GM18951 (cell line): ENCODE data around the gene PHACTR1.

ENCODE experiments used
- POLR2A ChIP-seq: IDR thresholded peaks from 4 replicates; pipeline ENCODE4 v1.6.1; 2011; ENCODE audit warnings: mild to moderate bottlenecking; ENCODE audit not compliant: insufficient read length, insufficient read depth; ENCODE audit errors: extremely low read depth
- in situ Hi-C: fragments of 300-500 bp; cut with MboI; formaldehyde crosslinking; loops from one replicate; pipeline ENCODE4 v1.12.0; 2022; ENCODE audit warnings: low sequenced_read_pairs, mixed read lengths, inconsistent platforms; ENCODE audit not compliant: unreplicated experiment

The PHACTR1 gene

DNA sequence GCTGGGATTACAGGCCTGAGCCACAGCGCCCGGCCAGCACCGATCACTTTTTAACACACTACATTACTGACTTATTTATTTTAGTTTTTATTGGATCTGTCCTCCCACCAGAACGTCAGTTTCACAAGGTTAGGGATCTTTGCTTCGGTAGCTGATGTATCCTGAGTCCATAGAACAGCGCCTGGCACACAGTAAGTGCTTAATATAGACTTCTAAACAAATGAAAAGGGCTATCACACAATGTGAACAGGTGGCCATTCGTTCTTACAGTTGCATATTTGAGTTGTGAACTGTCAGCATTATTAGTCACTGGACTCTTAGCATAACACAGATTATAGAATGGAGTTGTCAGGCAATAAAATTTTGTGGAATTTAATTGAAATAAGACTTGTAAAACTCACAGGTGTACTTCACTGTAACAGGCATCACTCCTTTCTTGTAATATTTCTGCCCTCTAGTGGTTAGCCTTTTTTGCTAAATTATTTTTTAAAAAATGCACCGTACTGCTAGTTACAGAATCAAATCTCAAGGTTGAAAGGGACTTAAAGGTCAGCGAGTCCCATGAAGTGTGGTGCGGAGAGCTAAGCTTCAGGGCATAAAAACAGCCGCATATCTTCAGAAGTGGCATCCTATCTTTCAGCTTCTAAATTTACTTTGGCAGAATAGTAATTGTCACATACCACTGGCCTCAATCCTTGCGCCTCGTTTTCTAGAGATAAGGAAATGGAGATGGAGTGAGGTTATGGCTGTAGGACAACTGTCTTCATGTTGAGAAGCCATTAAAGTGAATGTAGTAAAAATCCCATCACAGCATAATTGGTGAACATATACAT, 615.2 kb downstream of the PHACTR1 start:
- in situ Hi-C loops: loop anchor here (25.0 kb wide), 1 partner anchor 419 kb away; no protein-coding TSS in a partner anchor
- no peak for TF ChIP-seq POLR2A

DNA sequence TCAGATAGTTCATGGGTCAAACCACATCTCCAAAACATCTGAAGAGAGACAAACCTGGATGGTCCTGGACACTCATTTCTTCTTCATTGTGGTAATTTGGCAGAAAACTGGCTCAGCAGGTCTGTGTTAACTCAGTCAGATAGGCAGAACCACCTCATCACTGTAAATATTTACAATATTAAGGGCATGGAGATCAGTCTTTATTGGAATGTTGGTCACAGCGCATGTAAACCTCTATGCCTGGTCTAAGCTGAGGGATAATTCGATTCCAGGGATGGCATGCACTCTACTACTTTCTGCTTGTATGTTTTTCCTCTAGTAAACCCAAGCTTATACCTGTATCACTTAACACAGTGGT, 615.8 kb downstream of the PHACTR1 start:
- TF ChIP-seq POLR2A: no peak

DNA sequence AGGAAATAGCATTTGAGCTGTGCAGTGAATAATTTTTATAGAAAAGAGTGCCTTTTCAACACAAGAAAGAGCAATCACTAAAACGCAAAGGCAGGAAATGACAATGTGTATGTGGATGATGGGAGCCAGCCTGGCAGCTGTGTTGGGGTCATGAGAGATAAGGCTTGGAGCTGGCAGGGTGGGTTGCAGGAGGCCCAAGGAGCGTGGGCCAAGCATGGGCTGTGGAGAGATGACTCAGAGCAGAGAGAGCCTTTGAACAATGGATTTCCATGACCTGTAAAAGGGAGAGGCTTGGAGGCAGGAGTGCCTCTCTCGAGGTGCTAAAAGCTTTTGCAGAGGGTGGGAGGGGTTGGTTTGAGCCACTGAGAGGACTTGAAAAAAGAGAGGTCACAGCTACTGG, 618.4 kb downstream of the PHACTR1 start:
- in situ Hi-C loops: loop anchor here (25.0 kb wide), 1 partner anchor 423 kb away; no protein-coding TSS in a partner anchor

More for the DNA sequence above, 615.8 kb downstream of the PHACTR1 start:
- in situ Hi-C loops: loop anchor here (25.0 kb wide), 1 partner anchor 420 kb away; no protein-coding TSS in a partner anchor

DNA sequence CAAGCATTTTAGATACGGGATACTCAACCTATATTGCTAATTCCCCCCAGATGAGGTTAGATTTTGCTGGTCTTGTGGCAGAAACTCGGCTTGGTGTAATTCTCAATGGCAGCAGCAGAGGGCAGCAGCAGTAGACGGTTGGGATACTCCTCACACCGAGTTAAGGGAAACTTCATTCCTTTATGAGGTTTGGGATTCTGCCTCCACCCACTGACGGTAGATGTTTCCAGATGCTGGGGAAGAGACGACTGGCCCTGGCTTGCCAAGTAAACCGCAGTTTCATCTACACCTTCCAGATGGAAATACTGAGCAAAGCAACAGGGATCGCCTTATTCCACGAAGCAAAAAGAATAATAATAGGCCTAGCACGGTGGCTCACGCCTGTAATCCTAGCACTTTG, 620.0 kb downstream of the PHACTR1 start:
- in situ Hi-C loops: loop anchor here (25.0 kb wide), 1 partner anchor 424 kb away; no protein-coding TSS in a partner anchor
- TF ChIP-seq POLR2A: no peak

More for the DNA sequence above, 618.4 kb downstream of the PHACTR1 start:
- no peak for TF ChIP-seq POLR2A

DNA sequence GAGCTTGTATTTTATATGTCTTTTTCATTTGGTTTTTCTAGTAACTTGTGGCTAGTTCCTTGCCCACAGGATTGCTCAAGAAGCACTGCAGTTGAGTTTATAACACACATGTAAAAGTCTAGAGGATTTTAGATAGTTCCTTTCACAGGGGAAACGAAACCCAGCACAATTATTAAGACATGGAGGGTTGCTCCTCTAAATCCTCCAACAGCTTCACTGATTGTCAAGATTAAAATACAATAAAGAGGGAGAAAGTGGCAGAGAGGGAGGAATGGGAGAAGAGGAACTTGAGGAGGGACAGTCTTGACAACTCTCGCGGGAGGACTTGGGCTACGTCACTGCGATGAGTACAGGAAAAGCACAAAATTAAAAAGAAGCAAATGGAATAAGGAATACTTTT, 621.5 kb downstream of the PHACTR1 start:
- no peak for TF ChIP-seq POLR2A
- in situ Hi-C loops: loop anchor here (25.0 kb wide), 1 partner anchor 426 kb away; no protein-coding TSS in a partner anchor
